Putamen (tissue), 1 donor: ENCODE data around the gene WNK2.
"Not testable (repeated sequence)": the region's sequence is repeated elsewhere in the genome, so short reads cannot be mapped to it uniquely, and the experiment has no call there.

Experiments used
- DNase-seq: peaks from one replicate; pipeline ENCODE4 v3.0.0-alpha.2; 2016; ENCODE audit warnings: low spot score

Gene WNK2

GRCh38 chr9:93338196-93338595, 154.3 kb downstream of the WNK2 start:
- DNase-seq: not testable (repeated sequence)

DNA sequence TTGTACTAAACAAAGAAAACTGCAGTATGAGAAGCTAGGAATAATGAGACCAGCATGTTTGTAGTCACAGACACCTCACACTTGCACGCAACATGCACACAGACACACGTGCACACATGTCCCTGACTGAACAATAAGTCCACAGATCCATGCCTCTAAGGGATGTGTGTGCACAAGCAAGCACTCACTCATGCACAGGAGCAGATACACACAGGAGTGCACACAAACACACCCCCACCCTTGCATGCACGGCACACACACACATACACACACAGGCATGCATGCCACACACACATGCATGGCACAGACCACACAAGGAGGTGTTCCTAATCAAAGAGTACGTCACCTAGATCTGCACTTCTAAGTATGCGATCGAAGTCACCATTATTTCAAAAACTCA, 156.2 kb downstream of the WNK2 start:
- no peak for DNase-seq

DNA sequence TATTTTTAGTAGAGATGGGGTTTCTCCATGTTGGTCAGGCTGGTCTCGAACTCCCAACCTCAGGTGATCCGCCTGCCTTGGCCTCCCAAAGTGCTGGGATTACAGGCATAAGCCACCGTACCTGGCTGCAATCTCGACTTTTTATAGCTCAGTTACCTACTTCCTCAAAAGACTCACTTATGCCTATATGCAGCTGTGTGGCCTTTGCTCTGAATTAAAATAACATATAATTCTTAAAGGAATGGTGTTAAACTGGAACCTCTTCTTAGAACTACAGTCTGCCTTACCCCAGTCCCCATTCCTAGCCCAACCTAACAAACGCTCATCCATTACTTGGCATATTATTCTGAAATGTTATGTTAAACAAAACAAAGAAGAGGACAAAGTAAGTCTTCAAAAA, 157.9 kb downstream of the WNK2 start:
- DNase-seq: not testable (repeated sequence)

DNA sequence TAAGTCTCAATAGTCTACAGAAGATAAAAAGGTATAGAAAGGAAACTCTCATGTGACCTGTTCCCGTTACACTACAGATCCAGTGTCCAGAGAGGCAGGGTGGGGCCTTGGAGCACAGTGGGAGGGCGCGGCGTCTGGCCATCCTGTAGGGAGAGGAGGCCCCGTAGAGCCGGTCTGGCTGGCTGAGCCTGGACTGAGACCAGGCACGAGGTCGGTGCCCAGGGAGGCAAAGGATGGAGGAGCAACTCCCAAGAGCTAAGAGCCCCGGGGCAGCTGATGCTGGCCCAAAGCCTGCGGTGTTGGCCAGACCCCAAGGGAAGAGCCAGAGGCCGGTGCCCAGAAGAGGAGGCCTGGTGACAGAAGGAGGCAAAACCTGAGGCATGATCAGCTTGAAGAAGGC, 158.5 kb downstream of the WNK2 start:
- DNase-seq: not testable (repeated sequence)

- no peak for DNase-seq
Observed at GRCh38 chr9:93343663-93344062, 159.7 kb downstream of the WNK2 start.

GRCh38 chr9:93345643-93346230, 161.8 kb downstream of the WNK2 start:
- no peak for DNase-seq

DNA sequence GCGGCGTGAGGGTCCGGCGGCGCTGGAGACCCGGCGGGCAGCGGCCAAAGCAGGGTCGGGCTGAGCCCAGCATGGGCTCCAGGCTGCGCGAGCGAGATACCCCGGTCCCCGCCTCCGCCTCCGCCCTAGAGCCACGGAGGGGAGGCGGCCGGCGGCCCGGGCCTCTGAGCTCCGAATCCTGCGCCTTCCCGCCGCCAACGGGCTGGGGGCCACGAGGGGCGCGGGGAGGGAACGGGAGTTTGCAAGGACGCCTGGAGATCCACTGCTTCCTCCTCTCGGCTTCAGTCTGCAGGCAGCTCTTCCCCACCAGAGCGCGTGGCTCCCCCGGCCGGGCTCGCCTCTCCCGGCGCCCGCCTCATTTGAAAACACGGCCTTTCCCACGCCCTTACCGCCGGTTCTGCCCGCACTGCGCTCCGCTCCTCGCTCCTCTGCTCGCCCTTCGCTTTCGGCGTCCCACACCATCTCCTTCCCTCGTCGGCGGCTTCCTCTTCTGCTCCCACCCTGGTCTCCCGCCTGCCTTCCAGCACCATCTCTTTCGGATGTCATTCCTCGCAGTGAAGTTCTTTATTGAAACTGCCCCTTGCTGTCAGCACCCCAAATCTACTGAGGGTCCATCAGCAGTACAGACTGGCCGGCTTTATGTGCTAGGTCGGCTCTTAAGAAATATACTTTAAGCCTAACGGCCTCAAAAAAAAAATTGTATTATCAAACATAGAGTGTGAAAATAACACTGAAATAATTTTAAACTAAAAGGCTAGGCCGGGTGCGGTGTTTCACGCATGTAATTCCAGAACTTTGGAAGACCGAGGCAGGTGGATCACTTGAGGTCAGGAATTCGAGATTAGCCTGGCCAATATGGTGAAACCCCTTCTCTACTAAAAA, 162.5 kb downstream of the WNK2 start:
- DNase-seq: no peak

GRCh38 chr9:93347371-93347975, 163.5 kb downstream of the WNK2 start:
- DNase-seq: not testable (repeated sequence)

GRCh38 chr9:93353413-93354310, 169.7 kb downstream of the WNK2 start:
- DNase-seq: not testable (repeated sequence)

DNA sequence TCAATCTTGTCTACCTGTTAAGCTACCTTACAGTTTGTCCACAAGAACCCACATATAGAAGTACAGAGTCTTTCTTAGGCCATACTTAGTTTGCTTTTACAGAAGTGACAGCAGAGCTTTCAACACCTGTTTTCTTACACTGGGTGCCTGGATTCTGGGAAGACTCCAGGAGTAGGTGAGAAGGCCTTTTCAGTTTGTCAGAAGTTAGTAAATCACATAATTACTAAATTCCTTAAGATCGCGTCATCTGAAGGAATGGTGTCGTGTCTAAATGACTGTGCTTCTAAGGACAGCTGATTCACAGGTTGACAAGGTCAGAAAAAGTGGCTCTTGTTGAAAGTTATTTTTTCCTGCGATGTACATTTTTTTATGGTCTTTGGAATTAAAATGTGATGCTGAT, 170.5 kb downstream of the WNK2 start:
- DNase-seq: no peak

DNA sequence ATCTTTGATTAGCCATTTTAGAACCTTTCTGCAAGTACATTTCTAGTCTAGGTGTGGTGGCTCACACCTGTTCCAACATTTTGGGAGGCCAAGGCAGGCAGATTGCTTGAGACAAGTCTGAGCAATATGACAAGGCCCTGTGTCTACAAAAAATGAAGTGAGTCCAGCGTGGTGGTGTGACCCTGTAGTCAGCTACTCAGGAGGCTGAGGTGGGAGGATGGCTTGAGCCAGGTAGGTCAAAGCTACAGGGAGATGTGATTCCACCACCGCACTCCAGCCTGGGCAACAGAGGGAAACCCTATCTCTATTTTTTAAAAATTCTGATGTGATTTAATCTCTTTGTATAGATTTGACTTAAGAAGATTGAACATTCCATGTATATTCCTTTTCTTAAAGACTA, 171.9 kb downstream of the WNK2 start:
- DNase-seq: no peak

GRCh38 chr9:93357649-93358048, 173.7 kb downstream of the WNK2 start:
- DNase-seq: no peak

DNA sequence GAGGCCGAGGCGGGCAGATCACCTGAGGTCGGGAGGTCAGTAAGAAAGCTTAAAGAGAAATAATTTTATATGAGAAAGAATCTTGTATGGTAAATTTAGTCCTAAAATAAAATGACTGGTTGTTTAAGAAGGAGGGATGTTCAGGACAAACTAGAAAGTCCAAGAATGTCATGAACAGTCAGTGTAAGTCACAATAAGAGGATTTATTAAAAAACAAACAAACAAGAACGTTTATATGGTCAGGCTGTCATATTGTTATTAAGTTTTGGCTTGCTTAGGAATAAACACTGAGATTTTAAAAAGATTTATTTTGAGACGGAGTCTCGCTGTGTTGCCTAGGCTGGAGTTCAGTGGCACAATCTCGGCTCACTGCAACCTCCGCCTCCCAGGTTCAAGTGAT, 176.0 kb downstream of the WNK2 start:
- not testable (repeated sequence) for DNase-seq

- no peak for DNase-seq
Observed at GRCh38 chr9:93361995-93362394, 178.1 kb downstream of the WNK2 start.

DNA sequence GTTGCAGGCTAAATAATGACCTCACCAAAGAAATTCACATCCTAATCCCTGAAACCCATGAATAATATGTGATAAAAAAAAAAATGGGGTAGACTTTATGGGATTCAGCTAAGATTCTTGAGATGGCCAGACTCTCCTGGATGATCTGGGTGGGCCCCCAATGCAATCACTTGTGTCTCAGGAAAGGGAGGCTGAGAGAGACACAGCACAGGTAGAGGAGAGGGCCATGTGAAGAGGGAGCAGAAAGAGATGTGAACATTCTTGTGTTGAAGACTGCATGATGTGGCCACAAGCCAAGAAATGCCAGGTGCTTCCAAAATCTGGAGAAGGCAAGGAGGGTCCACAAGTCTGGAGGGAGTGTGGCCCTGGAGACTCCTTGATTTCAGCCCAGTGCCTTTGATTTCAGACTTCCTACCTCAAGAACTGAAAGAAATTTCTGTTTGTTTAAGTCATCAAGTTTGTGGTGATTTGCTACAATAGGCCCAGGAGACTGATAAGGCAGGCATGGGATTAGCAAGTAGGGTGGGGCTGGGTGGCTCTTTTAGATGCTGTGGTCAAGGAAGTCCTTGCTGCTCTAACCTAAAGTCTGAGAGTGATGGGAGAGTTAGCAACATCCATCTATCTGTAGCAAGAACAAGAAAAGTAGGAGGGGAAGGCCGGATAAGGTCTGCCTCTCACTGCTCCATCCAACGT, 180.9 kb downstream of the WNK2 start:
- no peak for DNase-seq

DNA sequence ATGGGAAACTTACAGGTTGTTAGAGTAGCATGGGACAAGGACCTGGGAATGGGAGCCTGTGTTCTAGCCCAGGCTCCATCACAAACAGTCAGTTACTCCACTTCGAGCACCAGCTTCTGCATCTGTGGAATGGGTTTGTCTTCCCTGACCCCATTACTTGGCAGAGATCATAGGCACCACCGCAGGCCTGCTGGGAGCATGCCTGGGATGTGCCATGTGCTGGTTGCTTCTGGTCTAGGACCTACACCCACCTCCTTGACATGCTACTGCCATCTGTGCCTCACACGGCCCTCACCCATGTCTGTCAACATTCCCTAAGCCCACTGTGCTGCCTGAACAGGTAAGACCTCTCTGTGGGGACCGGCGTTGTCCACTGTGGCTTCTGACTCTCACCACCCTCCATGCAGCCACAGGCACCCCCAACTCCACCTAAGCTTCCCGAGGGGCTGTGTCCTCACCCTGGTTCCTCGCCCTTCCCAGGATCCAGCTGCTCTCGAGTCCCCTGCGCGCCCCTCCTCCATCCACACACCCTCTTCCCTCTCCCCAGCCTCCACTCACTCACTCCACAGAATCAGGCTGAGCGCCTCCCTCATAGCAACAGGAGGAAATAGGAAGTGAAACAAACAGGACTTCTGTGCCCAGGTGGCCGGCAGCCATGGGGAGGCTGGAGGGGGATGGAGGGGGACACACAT, 181.6 kb downstream of the WNK2 start:
- DNase-seq: no peak

DNA sequence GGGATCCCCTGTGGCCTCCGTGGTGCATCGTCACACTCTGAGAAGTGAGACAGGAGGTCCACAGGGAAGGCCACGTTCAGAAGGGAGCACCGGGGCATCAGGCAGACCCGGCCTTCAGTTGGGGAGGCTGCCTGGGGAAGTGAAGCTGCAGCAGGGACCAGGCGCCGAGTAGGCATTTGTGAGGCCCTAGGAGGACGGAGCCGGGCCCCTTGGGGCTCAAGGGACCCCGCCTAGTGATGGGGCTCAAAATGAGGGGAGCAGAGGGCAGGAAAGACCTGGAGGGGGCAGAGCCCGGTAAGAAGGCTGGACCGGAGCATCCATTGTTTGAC, 182.1 kb downstream of the WNK2 start:
- no peak for DNase-seq

- DNase-seq: not testable (repeated sequence)
Observed at GRCh38 chr9:93366486-93366885, 182.5 kb downstream of the WNK2 start.

DNA sequence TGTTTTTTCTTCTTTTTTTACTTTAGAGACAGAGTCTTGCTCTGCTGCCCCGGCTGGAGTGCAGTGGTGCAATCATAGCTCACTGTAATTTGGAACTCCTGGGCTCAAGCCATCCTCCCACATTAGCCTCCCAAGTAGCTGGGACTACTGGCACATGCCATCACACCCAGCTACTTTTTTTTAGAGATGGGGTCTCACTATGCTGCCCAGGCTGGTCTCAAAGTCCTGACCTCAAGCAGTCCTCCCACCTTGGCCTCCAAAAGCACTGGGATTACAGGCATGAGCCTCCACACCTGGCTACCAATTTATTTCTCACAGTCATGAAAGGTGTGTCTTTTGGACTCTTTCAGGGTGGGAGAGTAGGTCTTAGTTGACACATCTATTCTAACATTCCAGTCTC, 184.5 kb downstream of the WNK2 start:
- DNase-seq: no peak

GRCh38 chr9:93369686-93370085, 185.7 kb downstream of the WNK2 start:
- no peak for DNase-seq
